ENCODE results near the gene ZNF692. TPM values are rescaled to one million over a fixed set of nuclear protein-coding genes. Genes with fewer than 3 reads are reported as not detected.

ZNF692 gene, protein sequence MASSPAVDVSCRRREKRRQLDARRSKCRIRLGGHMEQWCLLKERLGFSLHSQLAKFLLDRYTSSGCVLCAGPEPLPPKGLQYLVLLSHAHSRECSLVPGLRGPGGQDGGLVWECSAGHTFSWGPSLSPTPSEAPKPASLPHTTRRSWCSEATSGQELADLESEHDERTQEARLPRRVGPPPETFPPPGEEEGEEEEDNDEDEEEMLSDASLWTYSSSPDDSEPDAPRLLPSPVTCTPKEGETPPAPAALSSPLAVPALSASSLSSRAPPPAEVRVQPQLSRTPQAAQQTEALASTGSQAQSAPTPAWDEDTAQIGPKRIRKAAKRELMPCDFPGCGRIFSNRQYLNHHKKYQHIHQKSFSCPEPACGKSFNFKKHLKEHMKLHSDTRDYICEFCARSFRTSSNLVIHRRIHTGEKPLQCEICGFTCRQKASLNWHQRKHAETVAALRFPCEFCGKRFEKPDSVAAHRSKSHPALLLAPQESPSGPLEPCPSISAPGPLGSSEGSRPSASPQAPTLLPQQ
- 100 to 1,000 TPM in 1 of 4 donors, 10 to 100 TPM in 3; 41.8 to 100 (median 64.6) TPM for total RNA-seq

- WGBS, 2 donors (ENCODE audit: low coverage in 1 of 2) = 10 to 20% methylated on average over 4 to 35 of the region's 62 CpGs
- peaks cover 14 to 37% (median 30%) of the 10 kb centered on the region in 4 donors for H3K4me1 ChIP-seq
- peak within 1 kb of the TSS; percentile 89 to 94 (median 92) for H3K27ac ChIP-seq
- intact Hi-C loops (cut with DNase I; ENCODE audit: low total_unique reads) = loop anchor here (2.0 kb wide), 1 partner anchor 20 kb away; the partner anchor contains the start of gene ZNF672
- no peaks in the 10 kb centered on the region for H3K27me3 ChIP-seq
- no peaks in the 10 kb centered on the region for H3K9me3 ChIP-seq
- TF ChIP-seq CTCF (IDR thresholded peaks at IDR 0.05) (no peak), POLR2A (IDR thresholded peaks at IDR 0.05) (peak; percentile 85), POLR2AphosphoS5 (IDR thresholded peaks at IDR 0.05) (peak; percentile 71 to 93 (median 92))
- no peaks in the 10 kb centered on the region for H3K36me3 ChIP-seq
- DNase-seq = peak; percentile 98
- in situ Hi-C loops (cut with MboI; ENCODE audit: low pct_ligation_motif_present in 1 of 4, low pct_unique_long_range_greater_than_20kb in 1 of 4, low sequenced_read_pairs in 3 of 4) = no loop called here
- peak within 1 kb of the TSS; percentile 43 to 68 (median 52) for H3K4me3 ChIP-seq
These were observed at the start of gene ZNF692 for GRCh38 chr1:248858891-248859889. Gene ZNF692, minus strand, starts transcription at chr1:248859085. Its CDS starts 776 bp downstream, at chr1:248858309.

GRCh38 chr1:248906753-248907661, 48.1 kb upstream of the ZNF692 start:
- no peaks in the 10 kb centered on the region for H3K36me3 ChIP-seq
- WGBS, 2 donors (ENCODE audit: low coverage in 1 of 2) = 6 to 23% methylated on average over 6 to 18 of the region's 18 CpGs
- TF ChIP-seq CTCF (IDR thresholded peaks at IDR 0.05) (no peak), POLR2A (IDR thresholded peaks at IDR 0.05) (no peak), POLR2AphosphoS5 (IDR thresholded peaks at IDR 0.05) (no peak), EP300 (IDR thresholded peaks at IDR 0.05; ENCODE audit: low read depth) (no peak)
- no peak for DNase-seq
- H3K27me3 ChIP-seq = no peaks in the 10 kb centered on the region
- peaks cover 0 to 14% (median 12%) of the 10 kb centered on the region in 4 donors for H3K4me1 ChIP-seq
- peak overlapping the region; percentile 93 to 99 (median 96) for H3K27ac ChIP-seq
- in situ Hi-C loops (cut with MboI; ENCODE audit: low pct_ligation_motif_present in 1 of 4, low pct_unique_long_range_greater_than_20kb in 1 of 4, low sequenced_read_pairs in 3 of 4) (no loop called here), intact Hi-C loops (cut with DNase I; ENCODE audit: low total_unique reads) (no loop called here)
- peak overlapping the region; percentile 46 to 74 (median 58) for H3K4me3 ChIP-seq
- H3K9me3 ChIP-seq = no peaks in the 10 kb centered on the region

DNA sequence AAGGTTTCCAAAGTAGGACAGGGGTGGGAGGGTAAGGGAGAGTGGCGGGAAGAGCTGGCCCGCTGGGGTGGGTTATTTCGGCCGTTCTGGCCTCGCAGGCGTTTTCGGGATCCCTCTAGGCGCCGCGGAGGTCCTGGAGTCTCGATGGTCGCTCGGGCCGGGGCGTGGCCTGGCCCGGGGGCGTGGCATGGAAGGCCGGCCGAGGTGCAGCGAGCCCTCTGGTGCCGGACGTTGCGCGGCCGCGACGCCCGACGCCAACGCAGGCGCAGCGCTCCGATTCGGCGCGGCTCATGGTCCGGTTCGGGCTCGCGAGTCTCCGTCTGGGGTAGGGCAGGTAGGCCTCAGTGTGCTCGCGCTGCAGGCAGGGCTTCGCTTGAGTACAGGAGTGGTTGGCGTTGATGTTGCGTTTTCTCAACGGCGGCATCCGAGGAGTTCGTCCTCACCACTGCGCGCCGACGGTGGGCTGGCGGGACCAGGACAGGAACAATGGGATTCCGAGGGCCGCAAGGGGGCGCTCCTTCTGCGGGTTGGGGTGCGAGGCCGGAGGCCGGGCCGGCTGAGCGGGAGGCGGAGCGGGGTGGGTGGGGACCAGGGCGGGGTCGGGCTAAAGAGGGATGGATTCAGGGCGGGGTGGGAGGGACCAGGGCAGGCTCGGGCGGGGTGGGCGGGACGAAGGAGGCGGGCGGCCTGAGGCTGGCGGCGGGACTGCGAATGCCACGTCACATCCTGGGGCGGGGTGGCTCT, 47.3 kb upstream of the ZNF692 start, which contains the start of gene PGBD2:
PGBD2 (plus strand) TSS at position 227 of the 744 bp plus-strand sequence. CDS start 7,628 bp downstream, outside the sequence.
- H3K4me1 ChIP-seq = peaks cover 0 to 14% (median 12%) of the 10 kb centered on the region in 4 donors
- peak; percentile 60 to 92 (median 71) for TF ChIP-seq CTCF (IDR thresholded peaks at IDR 0.05)
- no peak for TF ChIP-seq EP300 (IDR thresholded peaks at IDR 0.05; ENCODE audit: low read depth)
- TF ChIP-seq POLR2AphosphoS5 (IDR thresholded peaks at IDR 0.05) = peak; percentile 65 to 96 (median 94)
- TF ChIP-seq POLR2A (IDR thresholded peaks at IDR 0.05) = peak; percentile 91
- in situ Hi-C loops (cut with MboI; ENCODE audit: low pct_ligation_motif_present in 1 of 4, low pct_unique_long_range_greater_than_20kb in 1 of 4, low sequenced_read_pairs in 3 of 4) = no loop called here
- 0% methylated on average over 39 of the region's 80 CpGs; no CpG with 5 or more reads in 1 of the 2 donors for WGBS, 2 donors (ENCODE audit: low coverage in 1 of 2)
- H3K36me3 ChIP-seq = no peaks in the 10 kb centered on the region
- H3K27ac ChIP-seq = peak within 1 kb of the TSS; percentile 93 to 99 (median 96)
- intact Hi-C loops (cut with DNase I; ENCODE audit: low total_unique reads) = no loop called here
- no peaks in the 10 kb centered on the region for H3K9me3 ChIP-seq
- H3K4me3 ChIP-seq = peak within 1 kb of the TSS; percentile 55 to 96 (median 67)
- peaks cover 7% of the 10 kb centered on the region for H3K27me3 ChIP-seq
- peak; percentile 96 for DNase-seq

All from transverse colon (tissue), 4 donors.